HG02588 (cell line): ENCODE results near the gene CAMK1D.

ENCODE experiments used
- ATAC-seq: cut with Tn5 transposase; IDR thresholded peaks from one replicate; pipeline ENCODE4 v1.9.1; 2021; ENCODE audit warnings: mild to moderate bottlenecking, moderate library complexity; ENCODE audit not compliant: unreplicated experiment

The CAMK1D gene

DNA sequence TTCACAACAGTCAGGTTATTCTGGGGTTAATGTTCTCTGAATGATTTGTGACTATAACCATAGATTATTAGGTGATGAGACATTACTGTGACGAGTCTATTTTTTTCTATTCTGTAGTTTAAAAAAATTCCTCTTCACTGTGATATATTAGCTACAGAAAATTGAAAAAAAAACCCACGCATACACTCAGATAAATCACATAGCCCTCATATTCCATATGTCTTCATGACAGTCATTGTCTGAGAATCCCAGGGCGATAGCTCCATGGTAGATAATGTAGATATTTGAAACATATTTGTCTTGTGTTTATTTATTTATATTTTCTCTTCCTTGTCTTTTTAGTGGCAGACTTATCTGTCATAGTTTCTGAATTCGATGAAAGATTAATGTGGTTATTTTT is 110.0 kb downstream of the CAMK1D start:
- no peak for ATAC-seq

DNA sequence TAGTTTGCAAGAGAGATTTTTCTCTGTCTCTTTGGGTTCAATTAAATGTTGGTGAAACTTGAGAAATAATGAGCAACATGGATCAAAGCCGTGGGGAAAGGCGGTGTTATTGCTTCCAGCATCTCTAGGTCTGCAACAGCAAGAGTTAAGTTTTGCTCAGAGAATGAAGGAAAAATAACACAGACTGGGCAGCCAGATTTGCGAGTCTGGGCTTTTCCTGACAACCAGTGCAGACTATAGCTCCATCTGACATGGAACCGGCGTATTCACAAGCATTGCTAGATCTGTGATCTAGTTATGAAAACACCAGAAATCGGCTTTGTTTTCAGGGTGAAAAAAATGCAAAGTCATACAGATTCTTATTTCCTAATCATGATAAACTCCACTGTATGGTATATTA is 110.4 kb downstream of the CAMK1D start:
- no peak for ATAC-seq

DNA sequence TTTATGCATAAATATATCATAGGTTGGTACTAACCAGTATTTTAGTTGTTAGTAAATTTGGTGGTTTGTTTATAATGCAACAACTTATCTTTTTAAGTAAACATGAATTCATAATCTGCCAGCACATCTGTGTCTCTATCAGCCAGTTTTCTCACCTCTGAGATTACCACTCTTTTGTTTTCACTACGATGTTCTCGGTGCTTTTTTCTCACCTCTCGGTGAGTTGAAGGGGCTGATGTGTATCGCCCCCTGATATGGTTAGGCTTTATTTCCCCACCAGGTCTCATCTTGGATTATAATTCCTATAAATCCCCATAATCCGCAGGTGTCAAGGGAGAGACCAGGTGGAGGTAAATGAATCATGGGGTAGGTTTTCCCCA is 114.1 kb downstream of the CAMK1D start:
- ATAC-seq, result no peak

DNA sequence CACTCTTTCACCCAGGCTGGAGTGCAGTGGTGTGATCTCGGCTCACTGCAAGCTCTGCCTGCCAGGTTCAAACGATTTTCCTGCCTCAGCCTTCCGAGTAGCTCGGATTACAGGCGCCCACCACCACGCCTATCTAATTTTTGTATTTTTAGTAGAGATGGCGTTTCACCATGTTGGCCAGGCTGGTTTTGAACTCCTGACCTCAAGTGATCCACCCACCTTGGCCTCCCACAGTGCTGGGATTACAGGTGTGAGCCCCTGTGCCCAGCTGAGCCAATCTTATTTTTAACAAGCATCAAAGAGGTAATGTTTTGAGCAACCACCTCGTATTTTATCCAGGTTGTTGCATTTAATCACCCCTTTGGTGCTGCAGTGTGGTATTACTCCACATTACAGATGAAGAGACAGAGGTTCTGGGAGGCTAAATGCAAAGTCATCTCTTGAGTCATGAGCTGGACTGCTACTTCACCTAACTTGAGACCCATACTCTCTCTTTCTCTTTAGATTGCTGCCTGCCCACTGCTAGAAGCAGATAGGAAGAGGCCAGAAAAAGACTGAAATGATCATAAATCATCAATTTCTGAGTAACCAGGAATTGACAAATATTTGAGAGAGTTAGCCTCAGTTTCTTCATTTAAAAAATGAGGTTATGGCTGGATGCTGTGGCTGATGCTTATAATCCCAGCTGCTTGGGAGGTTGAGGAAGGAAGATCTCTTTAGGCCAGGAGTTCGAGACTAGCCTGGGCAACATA is 116.2 kb downstream of the CAMK1D start:
- no peak for ATAC-seq

DNA sequence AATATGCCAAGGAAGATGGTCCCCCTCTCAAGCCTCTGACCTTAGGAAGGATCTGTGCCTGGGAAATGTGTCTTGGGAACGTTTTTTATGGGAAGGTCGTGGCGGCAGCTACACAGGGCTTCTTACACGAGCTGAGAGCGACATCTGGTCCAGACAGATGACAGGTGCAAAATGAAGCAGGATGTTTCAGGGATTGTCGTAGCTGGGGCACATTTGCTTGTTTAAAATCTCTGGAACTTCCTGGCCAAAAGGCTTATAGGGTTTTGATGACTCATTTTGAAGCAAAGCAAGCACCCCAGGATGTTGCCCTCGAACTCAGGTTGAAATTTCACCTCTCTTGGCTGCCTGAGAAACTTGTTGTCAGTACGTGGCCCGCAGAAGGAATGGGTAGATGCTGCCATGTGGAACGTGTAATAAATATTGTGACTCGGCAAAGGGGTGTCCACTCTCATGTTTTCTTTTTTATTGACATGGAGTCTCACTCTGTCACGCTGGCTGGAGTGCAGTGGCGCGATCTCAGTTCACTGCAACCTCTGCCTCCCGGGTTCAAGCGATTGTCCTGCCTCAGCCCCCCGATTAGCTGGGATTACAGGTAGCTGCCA is 117.5 kb downstream of the CAMK1D start:
- ATAC-seq, result no peak

DNA sequence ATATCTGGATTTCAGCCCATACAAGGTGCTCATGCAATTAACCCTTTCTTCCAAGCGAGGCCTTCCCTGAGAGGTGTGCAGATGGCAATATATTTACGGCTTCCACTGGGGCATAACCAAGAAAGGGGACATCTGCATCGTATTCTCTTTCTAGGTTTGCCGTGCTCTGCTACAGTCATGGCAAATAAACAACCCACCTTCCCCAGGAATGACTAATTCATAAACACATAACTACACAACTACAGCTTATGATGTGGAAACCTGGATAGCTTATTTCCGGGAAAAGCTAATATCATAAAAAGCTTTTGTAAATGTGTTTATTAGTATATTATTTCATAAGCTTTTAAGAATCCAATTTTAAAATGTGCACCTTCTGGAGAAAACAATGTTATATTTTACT is 120.0 kb downstream of the CAMK1D start:
- no peak for ATAC-seq

DNA sequence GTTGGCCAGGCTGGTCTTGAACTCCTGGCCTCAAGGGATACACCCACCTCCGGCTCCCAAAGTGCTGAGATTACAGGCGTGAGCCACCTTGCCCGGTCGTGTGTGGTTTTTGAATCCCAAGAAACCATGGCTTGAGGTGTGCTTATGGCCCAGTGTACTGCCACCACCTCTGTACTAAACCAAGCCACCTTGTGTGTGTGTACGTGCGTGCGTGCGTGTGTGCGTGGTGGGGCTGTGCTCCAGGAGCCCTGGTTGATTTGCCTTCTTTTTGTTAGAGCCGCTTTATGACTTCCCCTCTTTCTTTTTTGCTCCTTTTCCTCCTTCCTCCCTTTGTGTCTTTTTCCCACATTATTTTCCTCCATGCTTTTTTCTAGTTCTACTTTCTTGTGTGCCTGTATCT is 121.4 kb downstream of the CAMK1D start:
- ATAC-seq, result no peak

DNA sequence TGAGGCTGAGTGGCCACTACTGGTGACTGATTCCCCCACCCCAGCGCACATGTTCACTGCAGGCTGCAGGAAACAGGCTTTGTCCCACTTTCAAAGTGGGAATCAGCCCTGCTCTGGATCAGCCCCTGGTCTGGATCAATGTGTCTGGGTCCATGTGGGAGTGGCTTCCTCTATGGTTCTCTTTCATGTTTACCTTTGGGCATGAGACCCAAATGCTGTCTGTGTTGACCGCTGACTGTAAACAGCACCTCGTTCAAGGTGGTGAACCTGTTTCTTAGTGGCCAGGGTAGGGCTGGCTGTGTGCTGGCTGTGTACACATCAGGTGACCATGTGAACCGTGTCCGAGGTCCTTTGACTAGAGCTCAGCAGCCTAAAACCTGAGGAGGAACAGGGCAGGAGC is 121.8 kb downstream of the CAMK1D start:
- no peak for ATAC-seq

DNA sequence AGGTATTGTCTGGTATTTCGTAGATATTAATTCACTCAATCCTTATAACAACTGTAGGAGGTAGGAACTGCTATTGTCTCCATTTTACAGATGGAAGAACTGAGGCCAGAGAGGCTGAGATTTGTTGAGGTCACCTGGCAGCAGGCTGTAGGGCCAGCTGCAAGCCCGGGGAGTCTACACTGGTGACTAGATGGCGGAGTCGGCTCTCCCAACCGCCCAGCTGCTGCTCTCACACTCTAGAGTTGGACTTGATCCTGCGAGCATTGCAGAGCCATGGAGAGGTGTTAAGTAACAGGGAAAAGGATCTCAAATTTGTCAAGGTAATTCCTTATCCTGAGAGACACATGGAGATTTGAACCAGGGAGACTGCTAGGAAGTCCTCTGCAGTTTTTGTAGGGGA is 124.1 kb downstream of the CAMK1D start:
- no peak for ATAC-seq

DNA sequence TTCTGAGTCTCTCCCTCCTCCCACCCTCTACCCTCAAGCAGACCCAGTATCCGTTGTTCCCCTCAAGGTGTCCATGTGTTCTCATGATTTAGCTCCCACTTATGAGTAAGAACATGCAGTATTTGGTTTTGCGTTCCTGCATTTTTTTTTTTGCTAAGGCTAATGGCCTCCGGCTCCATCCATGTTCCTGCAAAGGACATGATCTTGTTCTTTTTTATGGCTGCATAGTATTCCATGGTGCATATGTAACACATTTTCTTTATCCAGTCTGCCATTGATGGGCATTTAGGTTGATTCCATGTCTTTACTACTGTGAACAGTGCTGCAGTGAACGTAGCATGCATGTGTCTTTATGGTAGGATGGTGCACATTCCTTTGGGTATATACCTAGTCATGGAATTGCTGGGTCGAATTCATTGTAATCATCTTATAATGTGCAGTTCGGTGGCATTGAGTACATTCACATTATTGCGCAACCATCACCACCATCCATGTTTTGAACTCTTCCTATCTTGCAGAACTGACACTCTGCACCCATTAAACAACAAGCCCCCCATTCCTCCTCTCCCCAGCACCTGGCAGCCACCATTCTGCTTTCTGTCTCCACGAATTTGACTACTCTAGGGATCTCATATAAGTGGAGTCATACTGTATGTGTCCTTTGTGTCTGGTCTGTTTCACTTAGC is 125.5 kb downstream of the CAMK1D start:
- ATAC-seq, result no peak

DNA sequence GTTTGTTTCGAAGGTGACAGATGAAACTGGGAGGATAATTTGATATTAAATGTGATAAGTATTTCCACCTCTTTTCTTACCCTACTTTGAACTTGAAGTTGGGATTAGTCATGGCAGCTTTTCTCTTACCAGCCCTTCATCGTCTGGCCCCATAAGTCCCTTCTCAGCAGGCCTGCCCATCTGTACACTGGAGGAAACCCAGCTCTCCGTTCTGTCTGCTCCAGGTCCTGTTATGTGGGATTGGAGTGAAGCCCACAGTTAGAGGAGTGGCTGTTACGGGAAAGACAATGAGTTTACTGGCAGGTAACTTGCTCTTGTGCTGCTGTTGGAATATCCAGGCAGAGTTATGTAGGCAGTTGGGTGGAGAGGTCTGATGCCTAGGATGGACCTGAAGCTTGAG is 127.3 kb downstream of the CAMK1D start:
- no peak for ATAC-seq

DNA sequence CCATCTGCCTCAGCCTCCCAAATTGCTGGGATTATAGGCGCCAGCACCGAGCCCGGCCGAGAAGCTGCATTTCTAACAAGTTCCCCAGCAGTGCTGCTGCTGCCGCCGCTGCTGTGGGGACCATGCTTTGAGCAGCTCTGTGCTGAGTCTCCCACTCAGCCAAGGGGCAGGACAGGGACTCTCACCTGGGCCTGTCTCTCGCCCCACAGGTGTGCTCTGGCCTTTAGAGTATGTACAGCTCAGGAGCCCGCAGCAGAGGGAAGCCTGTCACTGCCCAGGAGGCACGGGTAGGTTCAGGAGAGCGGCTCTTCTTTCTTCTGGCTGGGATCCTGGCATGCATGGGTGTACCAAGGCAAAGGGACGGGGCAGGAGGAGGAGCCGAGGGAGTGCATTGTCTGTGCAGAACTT is 130.1 kb downstream of the CAMK1D start:
- ATAC-seq, result no peak

DNA sequence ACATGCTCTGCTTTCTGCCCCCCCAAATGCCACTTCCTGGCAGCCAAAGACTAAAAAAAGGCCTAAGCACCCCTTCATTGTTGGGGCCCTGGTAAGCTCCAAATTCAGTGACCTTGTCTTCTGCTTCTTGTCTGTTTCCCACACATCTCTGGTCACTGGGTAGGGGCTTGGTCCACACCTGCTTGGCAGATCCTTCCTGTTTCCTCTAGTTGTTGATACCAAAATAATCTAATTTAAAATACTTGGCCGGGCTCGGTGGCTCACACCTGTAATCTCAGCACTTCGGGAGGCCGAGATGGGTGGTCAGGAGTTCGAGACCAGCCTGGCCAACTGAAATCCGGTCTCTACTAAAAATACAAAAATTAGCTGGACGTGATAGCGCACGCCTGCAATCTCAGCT is 130.6 kb downstream of the CAMK1D start:
- no peak for ATAC-seq

DNA sequence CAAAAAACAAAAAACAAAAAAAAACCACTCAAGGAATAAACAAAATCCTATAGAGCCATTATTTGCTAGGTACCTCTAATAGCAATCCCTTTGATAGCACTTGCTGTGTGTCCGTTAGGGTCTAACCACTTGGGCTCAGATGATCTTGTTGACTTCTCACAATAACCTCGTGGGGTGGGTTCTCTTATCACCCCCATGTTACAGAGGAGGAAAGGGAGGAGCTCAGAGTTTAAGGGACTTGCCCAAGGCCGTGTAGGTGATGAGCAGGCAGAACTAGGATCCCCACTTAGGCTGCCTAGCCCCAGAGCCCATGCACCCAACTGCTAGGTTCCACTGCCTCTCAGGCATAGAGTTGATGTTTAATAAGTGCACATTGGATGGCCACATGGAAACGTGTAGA is 131.1 kb downstream of the CAMK1D start:
- no peak for ATAC-seq

DNA sequence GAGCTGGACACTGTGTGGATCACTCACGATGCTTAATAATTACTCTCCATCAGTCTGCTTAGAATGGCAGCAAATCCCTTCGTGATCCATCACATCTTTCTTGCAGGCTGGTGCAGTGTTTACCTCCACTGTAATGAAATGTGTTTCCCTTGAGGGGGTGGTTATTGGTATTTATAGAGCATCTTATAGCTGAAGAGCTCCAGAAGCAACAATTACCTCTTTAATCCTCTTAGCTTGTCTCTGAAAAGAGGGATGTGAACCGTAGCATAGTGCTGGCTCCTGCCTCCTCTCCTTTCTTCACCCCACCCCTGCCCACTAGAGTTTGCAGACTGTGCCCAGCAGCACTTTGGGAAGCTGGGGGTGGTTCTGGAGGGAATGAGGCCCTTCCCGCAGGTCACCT is 132.6 kb downstream of the CAMK1D start:
- no peak for ATAC-seq

DNA sequence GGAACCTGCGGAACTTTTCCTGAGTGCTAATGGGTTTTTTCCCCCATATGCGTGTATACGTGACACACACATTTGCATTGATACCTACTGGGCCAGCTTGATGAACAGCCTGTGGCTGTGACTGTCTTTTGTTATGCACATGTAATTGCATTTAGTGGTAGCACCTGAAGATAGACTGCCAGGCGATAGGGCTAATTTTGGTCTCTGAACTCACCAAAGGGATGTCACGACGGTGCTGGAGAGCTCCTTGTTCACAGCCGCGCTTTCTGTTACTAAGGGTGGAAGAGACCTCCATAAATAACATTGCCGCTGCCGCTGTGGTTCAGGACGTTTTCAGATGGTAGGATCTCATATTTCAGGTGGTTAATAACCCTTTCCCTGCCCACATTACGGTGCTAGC is 133.2 kb downstream of the CAMK1D start:
- no peak for ATAC-seq

DNA sequence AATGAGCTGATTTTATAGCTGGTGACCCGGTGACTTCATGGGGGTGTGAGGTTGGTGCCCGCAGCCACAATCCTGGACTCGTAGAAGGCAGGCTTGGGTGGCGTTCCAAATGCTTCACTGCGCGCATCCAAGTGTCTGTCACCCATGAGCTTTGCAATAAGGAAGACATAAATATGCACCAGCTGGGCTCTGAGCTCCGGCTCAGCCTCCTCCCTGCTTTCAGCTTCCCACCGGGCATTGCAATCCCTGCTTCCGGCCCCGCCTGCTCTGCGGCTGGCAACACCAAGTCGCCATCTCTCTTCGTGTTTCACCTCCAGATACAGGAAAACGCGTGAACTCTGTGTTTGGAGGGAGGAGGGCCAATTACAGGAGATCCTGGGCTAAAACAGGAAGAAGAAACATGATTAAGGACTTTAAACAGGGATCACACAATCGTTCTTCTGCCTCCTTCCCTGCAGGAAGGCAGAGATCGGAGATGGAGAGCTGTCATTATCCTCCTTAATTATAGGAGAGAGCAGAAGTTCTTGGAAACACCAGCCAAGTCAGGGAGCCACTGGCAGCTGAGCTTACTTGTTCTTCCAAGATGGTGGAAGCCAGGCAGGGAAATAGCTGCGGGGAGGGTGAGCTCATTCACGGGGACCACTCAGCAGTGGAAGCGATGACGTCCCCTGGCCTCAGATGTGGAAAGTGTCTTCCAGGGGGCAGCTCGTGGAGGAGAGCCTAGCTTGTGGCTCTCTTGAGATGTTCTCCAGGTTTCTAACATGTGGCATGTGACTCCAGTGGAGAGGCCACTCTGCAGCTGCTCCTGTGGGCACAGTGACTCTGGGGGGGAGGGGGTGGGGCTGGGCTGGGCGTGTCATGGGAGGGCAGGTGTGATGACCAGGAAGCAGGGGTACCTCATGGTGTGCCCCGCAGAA is 134.9 kb downstream of the CAMK1D start:
- peak; percentile 39 for ATAC-seq

DNA sequence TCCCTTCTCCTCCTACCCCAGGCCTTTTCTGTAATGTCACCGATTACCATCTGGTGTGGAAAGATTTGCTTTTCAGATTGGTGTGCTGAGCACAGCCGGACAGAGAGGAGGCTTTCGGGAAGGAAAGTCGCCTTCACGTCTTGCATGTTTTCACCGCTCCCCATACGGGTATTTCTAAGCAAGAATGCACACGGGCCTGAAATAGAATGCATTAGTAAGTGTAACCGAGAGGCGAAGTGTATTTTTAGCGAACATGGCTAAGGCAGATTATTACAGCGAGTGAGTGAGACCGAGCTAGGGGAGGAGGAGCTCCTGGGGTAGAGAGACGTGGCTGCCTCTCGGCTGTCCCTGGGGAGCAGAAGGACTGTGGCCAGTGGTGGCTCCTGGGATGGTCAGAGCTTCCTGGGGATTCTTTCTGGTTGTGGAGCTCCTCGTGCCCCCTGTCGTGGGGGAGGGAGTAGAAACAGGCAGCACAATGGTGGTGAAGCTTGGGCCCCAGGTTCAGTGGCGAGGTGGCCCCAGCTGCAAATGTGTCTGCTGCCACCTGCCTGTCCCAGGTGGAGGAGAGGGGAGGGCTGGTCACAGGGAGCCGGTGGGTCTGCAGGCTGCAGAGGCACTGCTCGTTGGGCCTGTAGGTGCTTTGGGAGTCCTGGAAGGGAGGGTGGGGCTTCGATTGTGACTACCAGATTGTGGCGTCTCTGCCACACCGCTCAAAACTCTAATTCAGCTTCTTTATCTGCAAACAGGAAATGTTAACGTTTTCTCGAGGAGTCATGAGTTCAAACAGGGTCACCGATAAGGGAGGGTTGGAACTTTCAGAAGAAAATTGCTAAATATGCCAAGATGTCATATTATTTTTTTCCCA is 135.8 kb downstream of the CAMK1D start:
- ATAC-seq, result peak; percentile 71

DNA sequence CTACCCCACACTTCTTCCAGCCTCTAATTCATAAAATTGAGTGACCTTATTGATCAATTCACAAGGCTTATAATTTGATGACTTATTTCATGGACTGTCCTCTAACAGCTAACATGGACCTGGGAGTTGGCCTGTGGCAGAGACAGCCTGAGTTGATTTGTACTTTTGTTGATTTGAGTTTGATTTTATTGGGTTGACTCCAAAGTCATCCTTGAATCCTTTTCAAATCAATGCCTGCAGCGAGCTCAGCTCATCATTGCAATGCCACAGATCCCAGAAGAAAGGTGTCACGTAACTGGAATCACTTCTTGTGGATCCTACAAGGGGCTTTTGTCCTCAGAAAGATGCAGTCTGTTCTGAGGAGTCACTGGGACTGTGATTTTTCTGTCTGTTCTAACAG is 138.0 kb downstream of the CAMK1D start:
- no peak for ATAC-seq

DNA sequence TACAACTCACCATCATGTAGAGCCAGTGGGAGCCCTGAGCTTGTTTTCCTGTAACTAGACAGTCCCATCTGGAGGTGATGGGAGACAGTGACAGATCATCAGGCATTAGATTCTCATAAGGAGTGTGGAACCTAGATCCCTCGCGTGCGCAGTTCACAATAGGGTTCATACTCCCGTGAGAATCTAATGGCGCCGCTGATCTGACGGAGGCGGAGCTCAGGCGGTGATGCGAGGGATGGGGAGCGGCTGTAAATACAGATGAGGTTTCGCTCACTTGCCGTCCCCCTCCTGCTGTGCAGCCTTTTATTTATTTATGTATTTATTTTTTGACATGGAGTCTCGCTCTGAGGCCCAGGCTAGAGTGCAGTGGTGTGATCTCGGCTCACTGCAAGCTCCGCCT is 139.3 kb downstream of the CAMK1D start:
- ATAC-seq, result no peak
